Stimulated activated CD4-positive, alpha-beta T cell treated with anti-CD3 and anti-CD28 coated beads, Interleukin-2, amount 100 ng/mL, for 4 hours (primary cell): ENCODE data around the gene SFT2D1.
A peak's percentile ranks its signal among the peaks of the same experiment; 100 is the strongest.

Source experiments
- DNase-seq: peaks from one replicate; pipeline ENCODE4 v3.0.0-alpha.2; 2020; ENCODE audit warnings: low read depth

SFT2D1 gene

DNA sequence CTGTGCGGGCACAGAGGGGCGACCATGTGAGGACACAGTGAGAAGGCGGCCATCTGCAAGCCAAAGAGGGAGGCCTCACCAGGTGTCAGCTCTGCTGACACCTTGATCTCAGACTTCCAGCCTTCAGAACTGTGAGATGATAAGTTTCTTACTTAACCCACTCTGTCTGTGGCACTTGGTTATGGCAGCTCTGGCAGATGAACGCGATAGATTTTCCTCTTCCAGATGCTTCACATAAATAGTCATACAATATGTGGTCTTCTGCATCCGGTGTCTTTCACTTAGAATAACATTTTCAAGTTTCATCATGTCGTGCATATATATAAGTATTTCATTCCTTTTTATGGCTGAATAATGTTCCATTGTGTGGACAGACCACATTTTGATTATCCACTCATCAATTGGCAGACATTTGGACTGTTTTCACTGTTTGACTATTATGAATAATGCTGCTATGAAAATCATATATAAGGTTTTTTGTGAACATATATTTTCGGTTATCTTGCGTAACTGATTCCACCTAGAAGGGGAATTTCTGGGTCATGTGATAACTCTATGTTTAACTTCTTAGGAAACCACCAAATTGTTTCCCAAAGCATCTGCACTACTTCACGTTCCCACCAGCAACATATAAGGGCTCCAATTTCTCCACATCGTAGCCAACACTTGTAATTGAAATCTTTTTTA, 64.3 kb downstream of the SFT2D1 start:
- DNase-seq = no peak

DNA sequence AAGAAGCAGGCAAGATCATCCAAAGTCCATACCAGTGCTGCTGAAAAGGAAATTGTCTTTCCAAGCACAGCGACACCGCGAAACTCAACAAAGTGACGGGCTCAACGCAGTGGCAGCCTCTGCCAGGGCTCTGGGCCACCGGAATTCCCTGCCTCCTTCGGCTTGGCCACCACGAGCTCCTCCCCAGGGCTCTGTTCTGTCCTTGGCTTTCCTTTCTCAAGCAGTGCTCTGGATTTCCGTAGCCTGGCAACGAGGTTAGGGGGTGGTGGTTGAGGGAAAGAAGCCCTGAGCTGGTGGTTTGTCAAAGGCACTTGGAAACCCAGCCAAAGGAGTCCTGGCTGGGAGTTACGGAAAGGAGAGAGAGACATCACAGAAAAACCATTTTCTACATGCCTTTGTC, 65.3 kb downstream of the SFT2D1 start:
- DNase-seq = no peak

DNA sequence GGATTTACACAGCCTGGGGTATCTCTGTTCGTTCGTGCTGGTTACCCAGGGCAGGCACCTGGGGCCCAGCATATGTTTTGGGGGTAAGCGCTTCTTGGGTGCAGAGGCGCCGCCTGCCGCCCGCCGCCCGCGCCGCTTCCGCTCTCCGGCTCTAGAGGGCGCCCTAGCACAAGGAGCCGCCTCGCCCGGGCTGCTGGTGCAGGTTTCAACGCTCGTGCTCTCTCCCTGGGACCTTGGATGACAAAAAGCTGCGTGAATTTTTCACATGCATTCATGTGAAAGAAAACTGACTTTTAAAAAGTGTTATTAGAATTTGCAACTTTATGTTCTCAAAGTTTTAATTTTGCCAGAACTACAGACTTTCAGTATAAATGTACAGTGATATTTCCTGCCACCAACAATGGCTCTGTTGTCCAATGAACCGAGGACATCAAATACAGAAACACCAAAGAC, 66.6 kb downstream of the SFT2D1 start:
- DNase-seq = peak; percentile 65

DNA sequence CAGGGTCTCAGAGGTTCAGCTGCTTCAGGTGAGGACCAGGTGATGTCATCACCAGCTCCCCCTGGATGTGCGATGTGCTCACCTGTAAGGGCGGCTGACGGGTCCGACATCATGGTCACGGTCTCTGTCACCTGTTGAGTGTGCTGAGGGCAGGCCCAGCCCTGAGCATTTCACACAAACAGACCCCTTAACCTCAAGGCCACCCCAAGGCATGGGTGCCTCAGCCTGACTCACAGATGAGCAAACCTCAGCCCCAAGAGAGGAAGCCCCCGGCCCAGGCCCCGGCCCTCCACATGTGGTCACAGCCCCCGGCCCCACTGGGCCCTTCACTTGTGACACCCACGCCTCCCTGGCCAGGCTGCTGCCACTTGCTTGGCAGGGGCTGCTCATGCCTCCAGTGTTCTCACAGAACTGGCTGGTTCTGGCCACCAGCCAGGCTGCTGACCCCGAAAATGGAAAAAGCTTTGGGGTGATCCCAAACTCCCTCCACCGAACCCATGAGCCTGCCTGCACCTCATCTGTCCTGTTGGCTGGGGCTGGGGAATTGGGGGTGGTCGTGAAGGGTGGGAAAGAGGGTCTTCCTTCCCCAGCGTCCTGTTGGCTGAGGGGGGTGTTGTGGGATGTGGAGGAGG, 67.5 kb downstream of the SFT2D1 start:
- DNase-seq = no peak

DNA sequence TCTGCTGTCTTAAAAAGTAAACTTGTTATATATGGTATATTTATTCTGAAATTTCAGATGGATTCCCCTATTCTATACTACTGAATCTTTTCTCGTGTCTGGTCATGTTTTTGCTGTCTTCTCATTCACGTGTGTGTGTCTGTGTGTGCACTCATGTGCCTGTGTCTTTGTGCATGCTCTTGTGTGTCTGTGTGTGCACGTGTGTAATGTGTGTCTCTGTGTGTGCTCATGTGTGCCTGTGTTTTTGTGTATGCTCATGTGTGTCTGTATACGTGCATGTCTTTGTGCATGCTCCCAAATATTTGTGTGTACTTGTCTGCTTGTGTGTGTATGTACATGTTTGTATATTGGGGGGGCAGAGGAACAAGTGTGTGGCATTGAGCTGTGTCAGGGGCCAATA, 68.2 kb downstream of the SFT2D1 start:
- no peak for DNase-seq

DNA sequence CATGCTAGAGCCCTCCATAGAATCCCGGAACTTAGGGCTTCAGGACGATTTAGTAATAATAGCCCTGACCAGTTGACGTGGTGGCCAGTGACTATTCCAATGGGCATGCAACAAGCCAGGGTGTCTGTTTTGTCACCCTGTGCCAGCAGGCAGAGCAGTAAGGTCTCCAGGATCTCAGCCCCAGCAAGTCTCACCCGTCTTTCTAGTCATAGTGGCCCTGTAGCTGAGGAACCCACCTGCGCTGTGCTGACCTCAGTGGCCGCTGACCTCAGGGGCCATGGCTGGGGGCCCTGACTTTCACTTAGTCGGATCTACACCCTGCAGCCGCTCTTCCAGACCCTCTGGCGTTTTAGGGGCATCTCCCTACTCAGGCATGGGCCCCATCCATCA, 71.0 kb downstream of the SFT2D1 start:
- DNase-seq = no peak

DNA sequence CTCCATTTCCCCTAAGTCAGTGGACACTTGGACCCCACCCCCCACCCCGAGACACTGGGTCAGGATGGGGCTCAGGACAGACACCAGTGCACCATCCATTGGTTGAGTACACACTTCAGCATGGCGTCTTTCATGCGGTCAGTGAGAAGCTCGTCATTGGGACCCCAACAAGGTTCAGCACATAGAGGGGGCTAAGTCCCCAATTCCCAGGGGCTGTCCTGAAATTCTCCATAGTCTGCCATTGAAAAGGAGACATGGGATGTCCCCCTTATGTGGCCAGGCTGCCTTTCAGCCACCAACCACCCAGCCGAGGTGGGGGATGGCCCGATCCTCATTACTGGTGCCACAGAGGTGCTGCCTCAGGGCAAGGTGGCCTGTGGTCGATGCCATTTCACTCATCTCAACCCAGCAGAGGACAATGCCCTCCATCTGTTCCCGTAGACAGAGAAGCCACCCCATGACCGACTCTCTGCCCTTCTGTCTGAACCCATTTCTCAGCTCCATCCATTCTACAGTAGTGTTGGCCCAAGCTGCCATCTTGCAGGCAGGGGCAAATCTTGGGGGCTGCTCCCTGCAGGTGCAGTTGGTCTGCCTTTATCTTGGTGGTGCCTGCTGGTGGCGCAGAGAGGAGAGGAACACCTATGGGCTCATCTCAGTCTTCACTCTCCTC, 71.5 kb downstream of the SFT2D1 start:
- DNase-seq = no peak
